GM21528 (cell line): ENCODE data around the gene ZNF385B.
"Not testable (repeated sequence)": the region's sequence is repeated elsewhere in the genome, so short reads cannot be mapped to it uniquely, and the experiment has no call there.

Experiments
- ATAC-seq: cut with Tn5 transposase; IDR thresholded peaks from one replicate; pipeline ENCODE4 v1.9.1; 2021; ENCODE audit warnings: mild to moderate bottlenecking, moderate library complexity; ENCODE audit not compliant: unreplicated experiment, low FRiP score

The ZNF385B gene

GRCh38 chr2:179646173-179646769, 215.1 kb downstream of the ZNF385B start:
- no peak for ATAC-seq

DNA sequence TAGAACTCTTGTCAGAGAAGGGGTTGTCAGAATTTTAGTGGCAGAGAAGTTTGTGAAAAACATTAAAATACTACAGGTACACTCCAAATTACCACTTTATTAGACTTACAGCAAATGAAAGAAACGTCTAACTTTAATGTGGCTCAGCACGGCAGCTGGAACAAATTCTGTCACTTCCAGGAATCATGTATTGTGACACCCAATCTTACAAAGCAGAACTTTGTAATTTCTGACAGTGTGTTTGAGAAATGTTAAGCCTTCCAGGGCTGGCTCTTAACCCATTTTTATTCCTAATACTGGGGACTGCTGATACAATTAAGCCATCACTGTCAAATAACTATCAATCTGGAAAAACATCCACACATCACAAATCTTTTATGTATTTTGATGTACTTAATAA, 216.4 kb downstream of the ZNF385B start:
- ATAC-seq = no peak

DNA sequence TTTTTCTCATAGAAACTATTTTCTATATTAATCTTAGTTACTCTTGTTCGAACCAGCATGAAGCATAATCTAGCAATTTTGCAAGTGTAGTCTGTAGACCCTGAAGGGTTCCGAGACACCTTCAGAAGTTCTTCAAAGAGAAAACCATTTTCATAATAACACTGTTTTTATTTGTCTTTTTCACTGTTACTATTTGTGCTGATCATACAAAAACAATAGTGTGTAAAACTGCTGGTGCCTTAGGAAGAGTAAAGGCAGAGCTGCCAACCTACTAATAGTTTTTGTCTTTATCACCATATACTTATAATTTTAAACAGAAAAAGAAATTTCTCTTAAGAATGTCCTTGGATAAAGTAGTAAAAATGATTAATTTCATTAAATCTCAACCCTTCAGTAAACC, 218.9 kb downstream of the ZNF385B start:
- ATAC-seq = no peak

GRCh38 chr2:179636995-179637394, 224.4 kb downstream of the ZNF385B start:
- ATAC-seq = no peak

- ATAC-seq = no peak
Observed at GRCh38 chr2:179636100-179636980, 225.1 kb downstream of the ZNF385B start.

- not testable (repeated sequence) for ATAC-seq
Observed at GRCh38 chr2:179631769-179632385, 229.5 kb downstream of the ZNF385B start.

DNA sequence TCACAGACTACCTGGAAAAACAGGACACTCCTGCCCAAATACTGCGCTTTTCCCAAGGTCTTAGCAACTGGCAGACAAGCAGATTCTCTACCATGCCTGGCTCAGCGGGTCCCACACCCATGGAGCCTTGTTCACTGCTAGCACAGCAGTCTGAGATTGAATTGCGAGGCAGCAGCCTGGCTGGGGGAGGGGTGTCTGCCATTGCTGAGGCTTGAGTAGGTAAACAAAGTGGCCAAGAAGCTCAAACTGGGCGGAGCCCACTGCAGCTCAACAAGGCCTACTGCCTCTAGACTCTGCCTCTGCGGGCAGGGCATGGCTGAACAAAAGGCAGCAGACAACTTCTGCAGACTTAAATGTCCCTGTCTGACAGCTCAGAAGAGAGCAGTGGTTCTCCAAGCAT, 231.6 kb downstream of the ZNF385B start:
- ATAC-seq = not testable (repeated sequence)

- ATAC-seq = no peak
Observed at GRCh38 chr2:179626261-179626660, 235.2 kb downstream of the ZNF385B start.

GRCh38 chr2:179622635-179623300, 238.6 kb downstream of the ZNF385B start:
- ATAC-seq = no peak

GRCh38 chr2:179622112-179622511, 239.3 kb downstream of the ZNF385B start:
- no peak for ATAC-seq

GRCh38 chr2:179619947-179620467, 241.4 kb downstream of the ZNF385B start:
- ATAC-seq = no peak

DNA sequence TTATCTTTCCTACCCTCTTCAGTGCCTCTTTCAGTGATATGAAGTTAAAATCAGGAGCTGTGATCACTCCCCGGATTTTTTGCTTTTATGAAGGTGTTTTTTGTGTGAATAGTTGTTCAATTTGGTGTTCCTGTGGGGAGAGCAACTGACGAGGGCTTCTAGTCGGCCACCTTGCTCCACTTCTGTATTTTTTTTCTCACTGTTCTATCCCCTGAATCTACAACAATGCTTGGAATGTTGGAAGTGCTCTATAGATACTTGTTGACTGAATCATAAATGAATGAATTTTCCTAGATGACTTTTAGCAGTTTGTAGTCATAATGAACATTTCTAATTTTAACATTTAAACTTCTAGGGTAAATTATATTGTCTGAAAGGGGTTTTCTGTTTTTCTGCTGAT, 247.3 kb downstream of the ZNF385B start:
- ATAC-seq = no peak

DNA sequence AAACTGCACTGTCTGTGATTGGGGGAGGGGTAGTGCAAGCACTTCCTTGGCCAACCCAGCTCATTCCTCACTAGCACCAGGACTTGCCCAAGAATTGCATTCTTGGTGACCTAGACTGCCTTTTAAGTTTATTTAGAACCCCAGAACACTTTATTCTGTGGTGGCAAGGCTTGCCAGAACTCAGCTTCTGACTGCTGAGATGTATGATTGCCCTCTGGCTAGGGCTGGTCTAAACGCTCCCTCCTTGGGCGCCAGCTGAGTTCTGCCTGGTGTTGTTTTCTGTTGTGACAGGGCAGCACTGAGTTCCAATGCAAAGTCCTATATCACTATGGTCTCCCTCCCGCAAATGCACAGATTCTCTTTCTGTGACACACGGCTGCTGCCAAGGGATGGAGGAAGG, 247.7 kb downstream of the ZNF385B start:
- ATAC-seq = no peak

GRCh38 chr2:179613299-179613651, 248.1 kb downstream of the ZNF385B start:
- no peak for ATAC-seq

GRCh38 chr2:179612591-179613298, 248.7 kb downstream of the ZNF385B start:
- ATAC-seq = no peak

DNA sequence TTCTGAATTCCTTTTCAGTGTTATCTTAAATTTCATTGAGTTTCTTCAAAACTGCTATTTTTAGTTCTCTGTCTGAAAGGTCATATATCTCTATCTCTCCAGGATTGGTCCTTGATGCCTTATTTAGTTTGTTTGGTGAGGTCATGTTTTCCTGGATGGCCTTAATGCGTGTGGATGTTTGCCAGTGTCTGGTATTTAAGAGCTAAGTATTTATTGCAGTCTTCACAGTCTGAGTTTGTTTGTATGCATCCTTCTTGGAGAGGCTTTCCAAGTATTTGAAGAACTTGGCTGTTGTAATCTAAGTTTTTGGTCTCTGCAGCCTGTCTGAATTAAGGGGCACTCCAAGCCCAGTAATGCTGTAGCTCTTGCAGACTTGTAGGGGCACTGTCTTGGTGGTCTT, 249.3 kb downstream of the ZNF385B start:
- ATAC-seq = no peak

DNA sequence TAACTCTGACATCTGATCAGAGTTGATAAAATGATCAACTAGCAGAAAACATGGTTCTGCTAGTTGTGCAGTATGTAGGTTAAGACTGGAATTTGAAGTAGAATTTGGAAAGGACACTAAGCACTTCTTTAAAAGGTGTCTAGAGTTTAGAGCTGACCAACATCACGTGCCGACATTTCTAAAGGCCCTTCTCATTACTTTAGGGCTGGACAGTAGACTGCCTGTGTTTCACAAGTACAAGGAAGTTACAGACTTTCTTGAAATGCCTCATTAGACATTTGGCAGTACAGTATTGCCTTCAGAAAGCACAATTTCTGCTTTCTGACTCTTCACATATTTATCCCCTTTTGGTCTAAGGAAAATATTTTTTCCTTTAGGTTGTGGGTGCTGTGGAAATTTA, 255.3 kb downstream of the ZNF385B start:
- ATAC-seq = no peak

GRCh38 chr2:179605341-179605740, 256.1 kb downstream of the ZNF385B start:
- ATAC-seq = no peak

DNA sequence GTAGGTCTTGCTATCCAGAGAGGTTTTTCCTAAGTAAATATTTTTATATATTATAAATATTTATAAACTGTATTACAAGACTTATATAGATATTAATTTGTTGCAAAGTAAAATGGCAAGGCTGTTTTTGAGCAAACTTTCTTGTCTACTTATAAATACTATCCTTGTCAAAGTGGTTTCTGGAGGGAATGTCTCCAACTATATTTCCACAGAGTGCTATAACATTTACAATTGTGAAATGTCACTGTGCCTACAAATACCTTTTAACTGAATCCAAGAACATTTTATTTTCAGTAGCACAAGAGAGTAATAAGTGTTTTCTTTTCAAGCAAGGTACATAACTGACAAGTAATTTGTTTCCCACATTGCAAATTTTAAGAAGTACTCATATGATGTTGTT, 256.8 kb downstream of the ZNF385B start:
- ATAC-seq = no peak

GRCh38 chr2:179602452-179602851, 259.0 kb downstream of the ZNF385B start:
- no peak for ATAC-seq
